ENCODE measurements around the gene CES3.
A peak's percentile ranks its signal among the peaks of the same experiment; 100 is the strongest.

CES3 gene

DNA sequence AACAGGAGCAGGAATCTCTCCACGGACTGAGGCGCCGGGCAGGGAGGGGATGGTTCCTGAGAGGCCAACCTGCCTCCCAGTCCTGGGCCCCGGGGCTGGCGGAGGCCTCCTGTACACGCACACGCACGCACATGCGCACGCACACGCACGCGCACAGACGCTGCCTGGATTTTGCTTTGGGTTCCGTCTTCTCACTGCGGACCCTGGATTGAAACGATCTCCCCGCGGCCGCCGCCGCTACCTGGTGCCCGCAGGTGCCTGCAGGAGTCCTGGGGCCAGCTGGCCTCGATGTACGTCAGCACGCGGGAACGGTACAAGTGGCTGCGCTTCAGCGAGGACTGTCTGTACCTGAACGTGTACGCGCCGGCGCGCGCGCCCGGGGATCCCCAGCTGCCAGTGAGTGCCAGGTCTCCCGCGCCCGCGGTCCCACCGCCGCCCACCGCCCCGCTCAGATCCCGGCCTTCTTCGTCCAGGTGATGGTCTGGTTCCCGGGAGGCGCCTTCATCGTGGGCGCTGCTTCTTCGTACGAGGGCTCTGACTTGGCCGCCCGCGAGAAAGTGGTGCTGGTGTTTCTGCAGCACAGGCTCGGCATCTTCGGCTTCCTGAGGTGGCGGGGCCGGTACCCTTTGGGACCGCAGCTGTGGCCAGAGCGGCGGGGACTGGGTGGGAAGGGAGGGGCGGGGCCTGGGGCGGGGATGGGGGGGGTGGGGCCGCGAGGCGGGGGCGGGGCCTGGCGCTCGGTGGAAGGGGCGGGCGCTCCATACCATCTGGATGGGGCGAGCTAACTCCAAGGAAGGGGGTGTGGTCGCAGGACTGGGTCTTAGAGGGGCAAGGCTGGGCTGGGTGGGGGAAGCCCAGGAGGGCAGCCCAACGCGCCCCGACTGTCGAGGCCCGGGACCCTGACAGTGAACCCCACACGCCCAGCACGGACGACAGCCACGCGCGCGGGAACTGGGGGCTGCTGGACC, 39.6 kb downstream of the CES3 start:
- no peak for DNase-seq (ENCODE audit: low read depth in 2 of 3, low spot score in 2 of 3)

DNA sequence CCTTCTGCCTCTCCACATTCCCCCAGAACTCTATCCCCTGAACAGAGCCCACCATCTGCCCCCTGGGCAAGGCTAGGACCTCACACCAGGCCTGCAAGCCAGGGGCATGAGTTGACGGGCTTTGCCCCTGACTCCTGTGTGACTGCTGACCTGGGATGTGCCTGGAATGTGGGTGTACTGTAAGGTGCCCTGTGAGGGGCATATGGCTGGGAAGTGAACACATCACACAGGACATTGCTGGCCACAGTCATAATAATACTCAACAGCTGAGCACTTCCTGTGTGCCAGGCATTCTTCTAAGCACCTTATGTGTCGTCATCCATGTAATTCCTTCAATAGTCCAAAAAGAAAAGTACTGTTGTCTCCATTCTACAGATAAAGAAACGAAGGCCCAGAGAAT, 40.7 kb downstream of the CES3 start:
- DNase-seq (ENCODE audit: low read depth in 2 of 3, low spot score in 2 of 3): no peak

DNA sequence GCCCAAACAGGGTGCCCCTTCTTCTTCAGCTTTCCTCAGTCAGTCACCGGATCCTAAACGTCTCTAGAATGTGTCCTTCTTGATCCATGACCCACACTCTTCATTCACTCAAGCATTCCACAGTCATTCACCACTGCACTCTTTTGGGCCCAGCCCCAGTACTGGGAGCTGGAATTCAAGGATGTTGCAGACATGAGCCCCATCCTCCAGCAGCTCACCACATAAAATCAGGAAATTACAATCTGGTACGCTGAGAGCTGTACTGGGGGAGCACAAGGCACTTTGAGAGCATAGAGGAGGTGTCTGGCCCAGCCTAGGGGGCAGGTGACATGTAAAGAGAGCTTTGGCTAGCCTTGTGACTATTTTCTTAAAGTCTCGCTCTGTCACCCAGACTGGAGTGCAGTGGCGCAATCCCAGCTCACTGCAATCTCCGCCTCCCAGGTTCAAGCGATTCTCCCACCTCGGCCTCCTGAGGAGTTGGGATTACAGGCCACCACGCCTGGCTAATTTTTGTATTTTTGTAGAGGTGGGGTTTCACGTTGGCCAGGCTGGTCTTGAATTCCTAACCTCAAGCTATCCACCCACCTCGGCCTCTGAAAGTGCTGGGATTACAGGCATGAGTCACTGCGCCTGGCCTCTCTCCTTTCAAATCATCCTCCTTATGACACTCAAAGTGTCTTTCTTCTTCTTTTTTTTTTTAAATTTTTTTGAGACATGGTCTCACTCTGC, 46.0 kb downstream of the CES3 start:
- DNase-seq (ENCODE audit: low read depth in 2 of 3, low spot score in 2 of 3): no peak

DNA sequence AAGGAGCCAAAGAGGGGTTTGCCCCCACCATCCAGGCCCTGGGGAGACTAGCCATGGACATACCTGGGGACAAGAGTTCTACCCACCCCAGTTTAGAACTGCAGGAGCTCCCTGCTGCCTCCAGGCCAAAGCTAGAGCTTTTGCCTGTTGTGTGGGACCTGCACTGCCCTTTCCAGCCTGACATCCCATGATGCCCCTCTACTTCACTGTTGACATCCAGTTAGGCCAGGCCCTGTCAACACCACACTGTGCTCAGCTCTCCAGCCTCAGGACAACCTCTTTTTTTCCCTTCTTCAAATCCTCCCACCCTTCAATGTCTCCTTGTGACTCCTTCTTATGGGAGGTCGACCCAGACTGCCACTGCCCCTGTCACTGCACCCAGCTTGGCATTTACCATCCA, 48.1 kb downstream of the CES3 start:
- no peak for DNase-seq (ENCODE audit: low read depth in 2 of 3, low spot score in 2 of 3)

DNA sequence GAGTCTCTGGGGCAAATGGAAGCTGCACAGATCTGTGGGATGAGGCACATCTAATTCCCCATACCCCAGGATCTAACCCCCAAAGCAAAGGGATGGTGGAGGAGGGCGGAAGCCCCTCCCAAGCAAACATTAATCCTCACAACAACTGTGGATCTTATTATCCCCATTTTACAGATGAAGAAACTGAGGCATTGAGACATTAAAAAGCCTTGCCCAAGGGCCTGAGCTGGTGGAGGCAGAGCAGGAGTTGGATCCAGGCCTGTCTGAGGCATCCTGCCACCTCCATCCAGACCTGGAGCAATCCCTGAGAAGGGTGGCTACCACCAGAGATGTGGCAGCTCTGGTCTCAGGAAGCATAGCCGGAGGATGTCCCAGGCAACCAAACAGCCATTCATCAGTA, 50.2 kb downstream of the CES3 start:
- no peak for DNase-seq (ENCODE audit: low read depth in 2 of 3, low spot score in 2 of 3)

DNA sequence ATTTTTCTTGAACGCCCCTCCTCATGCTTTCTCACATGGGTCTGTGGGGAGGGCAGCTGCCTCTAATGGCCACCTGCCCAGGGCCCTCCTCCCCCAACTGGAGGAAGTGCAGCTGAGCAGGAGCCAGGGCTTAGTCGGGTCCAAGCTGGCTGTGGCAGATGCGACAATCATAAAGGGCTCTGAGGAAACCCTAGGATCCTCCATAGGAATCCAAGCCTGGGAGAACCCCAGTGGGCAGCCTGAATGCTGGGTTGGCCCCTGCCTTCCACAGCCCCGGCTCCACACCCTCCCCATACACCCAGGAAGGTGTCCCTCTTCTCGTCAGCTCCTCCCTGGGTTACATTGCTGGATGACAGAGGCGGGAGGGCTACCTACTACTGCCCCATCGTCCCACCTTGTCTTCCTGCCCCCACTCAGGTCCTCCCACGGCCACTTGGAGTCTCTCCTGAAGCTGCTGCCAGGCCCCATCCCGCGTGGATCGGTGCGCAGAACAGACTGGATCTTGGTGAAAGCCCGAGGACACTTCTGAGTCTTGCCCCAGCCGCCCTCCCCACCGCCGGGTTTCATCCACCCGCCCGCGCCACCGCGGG, 52.3 kb downstream of the CES3 start:
- DNase-seq (ENCODE audit: low read depth in 2 of 3, low spot score in 2 of 3): no peak

DNA sequence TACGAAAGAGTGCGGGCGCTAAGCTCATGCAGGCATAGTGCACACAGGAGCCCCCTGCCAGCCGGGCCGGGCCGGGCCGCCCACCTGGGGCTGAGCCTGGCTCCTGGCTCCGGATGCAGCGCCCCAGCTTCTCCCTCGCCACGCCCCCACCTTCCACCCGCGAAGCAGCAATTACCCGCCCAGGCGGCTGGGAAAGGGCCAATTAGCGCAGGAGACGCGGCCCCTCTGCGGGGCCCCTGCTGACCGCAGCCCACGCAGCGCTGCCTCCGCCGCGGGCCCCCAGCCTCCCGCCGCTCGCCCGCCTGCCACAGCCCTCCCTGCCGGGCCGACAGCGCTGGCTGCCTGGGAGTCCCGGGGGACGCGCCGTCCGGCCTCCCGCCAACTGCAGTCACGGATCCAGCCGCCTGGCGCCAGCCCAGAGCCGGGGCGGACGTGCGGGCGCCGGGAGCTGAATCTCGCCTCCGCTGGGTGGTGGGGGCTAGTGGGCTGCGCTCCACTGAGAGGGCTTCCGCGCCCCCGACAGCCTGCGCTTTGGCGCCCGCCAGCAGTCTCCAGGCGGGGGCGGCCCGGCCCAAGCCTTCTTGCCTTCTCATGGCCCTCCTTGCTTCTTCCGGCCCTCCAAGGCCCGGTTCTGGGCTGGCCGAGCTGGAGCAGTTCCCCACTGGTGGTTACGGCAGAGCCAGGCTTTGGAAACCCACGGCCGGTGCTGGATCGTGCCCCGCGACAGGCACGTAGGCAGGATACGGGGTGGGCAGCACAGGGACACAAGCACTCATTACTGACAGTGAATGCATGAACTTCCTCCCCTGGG, 53.0 kb downstream of the CES3 start:
- peak; percentile 67 to 68 (median 68) for DNase-seq (ENCODE audit: low read depth in 2 of 3, low spot score in 2 of 3)

DNA sequence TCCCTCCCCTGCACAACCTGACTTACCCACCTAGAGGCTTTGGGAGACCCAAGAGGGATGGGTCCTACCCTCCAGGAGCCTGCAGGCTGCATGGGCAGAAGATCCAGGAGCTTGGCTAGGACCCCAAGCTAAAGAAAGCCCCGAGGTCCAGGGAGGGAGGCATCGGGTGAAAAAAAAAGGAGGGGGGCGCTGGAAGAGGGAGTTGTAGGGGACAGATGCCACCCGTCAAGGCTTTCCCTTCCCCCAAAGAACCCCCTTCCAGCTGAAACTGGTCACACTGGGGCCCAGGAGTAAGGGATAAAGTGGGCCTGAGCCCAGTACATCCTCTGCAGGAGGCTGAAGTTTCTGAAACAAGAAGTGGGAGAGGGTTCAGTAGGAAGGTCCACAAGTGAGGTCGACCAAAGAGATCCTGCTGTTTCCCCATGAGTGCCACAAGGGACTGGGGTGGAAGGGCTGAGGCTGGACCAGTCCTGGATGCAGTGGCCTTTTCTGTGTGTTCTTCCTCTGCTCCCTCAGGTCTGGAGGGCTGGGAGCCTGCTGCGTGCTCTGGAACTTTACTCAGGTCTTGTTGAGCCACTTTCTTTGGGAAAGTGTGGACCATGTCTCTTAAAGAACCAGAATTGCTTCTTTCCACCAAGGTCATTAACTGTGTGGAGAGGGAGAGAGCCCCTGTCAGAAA, 53.7 kb downstream of the CES3 start:
- no peak for DNase-seq (ENCODE audit: low read depth in 2 of 3, low spot score in 2 of 3)

DNA sequence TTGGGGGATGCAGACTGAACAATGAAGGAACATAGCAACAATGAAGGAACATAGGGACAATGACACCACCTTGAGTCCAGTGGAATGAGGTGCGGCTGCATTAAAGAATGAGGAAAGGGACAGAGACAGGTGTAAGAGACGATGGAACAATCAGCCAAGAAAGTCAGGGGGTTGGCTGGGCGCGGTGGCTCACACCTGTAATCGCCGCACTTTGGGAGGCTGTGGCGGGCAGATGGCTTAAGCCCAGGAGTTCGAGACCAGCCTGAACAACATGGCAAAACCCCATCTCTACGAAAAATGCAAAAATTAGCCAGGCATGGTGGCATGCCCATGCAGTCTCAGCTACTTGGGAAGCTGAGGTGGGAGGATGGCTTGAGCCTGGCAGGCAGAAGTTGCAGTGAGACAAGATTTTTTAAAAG, 54.3 kb downstream of the CES3 start:
- DNase-seq (ENCODE audit: low read depth in 2 of 3, low spot score in 2 of 3): no peak

DNA sequence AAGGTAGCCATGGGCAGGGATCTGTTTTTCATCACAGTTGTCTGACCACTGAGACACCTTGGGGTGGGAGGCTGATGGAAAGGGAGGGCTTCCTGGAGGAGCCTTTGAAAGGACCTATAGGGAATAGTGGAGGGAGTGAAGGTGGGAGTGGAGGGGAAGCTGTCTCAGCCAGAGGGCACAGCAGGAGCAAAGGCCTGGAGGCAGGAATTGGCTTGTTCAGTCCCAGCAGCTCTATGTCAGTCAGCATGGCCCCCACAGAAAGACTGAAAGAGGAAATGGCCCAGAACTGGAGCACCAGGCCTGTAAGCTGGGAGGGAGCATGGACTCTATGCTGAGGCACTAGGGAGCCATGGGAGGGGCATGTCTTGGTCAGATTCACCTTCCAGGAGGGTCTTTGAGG, 55.1 kb downstream of the CES3 start:
- DNase-seq (ENCODE audit: low read depth in 2 of 3, low spot score in 2 of 3): no peak

DNA sequence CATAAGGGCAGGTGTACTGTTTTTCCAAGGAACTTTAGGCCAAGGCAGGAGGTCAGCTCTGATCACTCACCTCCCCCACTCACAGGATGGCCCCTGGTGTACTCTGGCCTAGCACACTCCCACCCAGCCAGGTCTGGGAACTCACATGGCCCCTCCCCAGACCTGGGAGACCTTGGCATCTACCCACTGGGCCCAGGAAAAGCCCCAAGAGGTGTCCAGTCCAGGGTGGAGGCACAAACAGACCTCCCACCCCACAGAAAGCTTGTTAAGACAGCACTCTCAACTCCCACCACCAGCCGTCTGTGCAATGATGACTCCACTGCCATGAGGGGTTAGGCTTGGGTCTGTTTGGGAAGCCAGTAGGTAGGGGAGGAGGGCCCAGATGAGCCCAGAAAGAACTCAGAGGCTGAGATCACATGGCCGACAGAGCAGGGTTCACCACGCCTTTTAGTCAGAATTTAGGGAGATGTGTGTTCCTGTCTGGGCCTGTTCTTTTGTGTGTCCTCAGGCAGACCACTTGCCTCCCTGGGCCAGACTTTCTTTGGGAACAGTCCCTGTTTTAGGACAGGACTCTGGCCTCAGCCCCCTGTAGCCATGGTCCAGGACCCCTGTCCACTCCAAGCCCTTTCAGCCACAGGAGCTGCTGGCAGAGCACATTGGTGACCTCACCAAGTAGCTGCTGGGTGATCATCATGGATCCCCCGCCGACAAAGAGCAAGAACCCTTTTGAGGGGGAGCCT, 55.8 kb downstream of the CES3 start:
- DNase-seq (ENCODE audit: low read depth in 2 of 3, low spot score in 2 of 3): no peak

DNA sequence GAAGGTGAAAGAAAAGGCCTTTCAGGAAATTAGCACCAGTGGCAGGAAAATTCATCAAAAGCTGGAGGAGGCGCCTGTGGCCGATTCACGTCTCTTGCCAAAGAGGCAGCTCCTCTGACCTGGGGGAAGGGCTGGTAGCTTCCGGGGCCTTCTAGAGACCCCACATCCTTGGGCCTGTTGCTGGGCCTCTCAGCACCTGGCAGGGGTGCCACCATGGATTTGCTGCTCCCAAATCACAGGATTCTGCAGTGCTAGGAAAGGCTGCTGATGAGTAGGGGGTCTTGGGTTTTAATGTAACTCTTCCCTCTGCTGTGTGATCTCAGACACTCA, 56.3 kb downstream of the CES3 start:
- DNase-seq (ENCODE audit: low read depth in 2 of 3, low spot score in 2 of 3): no peak

DNA sequence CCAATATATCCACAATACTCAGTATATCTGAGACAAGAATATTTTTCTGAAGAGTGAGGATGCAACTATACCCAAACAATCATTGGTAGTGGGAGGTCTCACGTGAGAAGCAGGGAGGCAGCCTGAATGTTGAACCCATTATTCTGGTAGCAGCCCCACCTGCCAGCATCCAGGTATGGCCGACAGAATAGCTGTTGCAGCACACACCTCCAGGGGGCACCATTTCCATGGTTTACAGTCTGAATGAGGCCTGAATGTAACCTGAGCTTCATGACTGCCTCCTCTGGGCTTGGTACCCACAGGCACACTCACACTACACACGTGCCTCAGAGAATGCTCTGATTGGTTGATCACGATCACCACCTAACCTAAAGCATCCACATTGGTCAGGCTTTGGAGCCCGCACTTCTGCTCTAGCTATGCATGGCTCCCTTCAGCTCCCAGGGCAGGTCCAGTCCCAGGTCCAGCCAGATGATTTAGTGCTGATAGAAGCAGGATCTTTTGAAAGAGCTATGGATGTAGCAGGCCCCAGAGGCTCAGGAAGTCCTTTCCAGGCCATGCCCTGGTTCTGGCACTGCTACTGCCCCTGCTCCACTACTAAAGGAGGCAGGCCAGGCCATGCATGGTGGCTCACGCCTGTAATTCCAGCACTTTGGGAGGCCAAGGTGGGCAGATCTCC, 56.9 kb downstream of the CES3 start:
- DNase-seq (ENCODE audit: low read depth in 2 of 3, low spot score in 2 of 3): peak; percentile 65 to 84 (median 73)

DNA sequence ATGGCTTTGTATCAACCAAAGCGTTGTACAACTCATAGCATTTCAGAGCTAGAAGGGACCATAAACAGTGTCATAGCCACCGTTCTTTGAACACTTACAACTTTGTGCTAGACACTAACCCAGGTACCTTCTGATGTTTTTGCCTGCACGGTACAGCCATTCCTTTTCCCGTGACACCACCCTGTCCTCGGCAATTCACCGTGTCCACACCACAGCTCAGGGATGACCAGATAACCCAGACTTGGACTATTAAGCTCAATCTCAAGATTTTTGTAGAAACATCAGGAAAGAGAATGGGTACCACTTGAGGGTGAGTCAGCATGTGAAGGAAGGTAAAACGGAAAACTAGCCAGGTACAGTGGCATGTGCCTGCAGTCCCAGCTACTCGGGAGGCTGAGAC, 58.1 kb downstream of the CES3 start:
- DNase-seq (ENCODE audit: low read depth in 2 of 3, low spot score in 2 of 3): no peak

DNA sequence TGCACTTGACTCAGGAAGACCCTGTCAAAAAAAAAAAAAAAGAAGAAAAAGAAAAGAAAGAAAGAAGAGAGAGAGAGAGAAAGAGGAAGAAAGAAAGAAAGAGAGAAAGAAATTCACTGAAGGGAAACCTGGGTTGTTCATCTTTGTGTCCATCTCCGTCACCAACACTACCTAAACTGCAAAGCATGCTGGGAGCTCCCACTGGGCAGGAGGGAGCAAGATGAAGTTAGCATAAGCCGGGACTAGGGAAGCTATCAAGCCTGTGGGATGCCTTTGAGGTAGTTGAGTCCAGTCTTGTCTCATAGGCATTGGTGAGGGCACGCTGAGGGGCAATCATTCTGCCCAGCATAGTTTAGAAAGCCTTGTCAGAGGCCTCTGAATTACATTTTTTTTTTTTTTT, 60.3 kb downstream of the CES3 start:
- DNase-seq (ENCODE audit: low read depth in 2 of 3, low spot score in 2 of 3): no peak

DNA sequence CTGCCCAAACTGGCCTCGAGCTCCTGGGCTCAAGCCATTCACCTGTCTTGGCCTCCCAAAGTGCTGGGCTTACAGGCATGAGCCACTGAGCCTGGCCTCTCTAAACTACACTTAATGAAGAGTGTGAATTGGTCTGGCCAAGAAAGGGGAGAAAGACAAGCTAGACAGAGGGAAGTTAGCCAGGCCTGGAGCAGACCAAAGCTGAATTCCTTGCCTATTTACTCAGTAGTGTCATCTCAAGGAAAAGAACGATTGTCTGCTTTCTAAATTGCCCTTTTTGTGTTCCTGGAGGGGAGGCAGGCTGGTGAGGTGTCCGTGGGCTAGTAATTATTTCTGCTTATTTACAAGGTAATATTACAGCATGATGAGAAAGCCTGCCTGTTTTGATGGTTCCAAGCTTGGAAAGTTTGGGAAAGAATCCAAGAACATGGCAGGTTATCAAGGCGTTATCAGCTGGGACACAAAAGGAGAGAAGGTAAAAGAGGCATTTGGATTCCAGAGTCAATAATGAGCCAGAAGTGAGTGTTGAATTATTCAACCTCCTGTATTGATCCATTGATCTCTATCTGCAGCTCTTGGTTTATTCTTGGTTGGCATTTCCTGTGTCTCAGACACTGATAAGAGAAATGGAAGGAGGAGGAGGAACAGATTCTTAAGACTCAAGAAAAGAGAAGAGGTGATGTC, 61.6 kb downstream of the CES3 start:
- no peak for DNase-seq (ENCODE audit: low read depth in 2 of 3, low spot score in 2 of 3)

DNA sequence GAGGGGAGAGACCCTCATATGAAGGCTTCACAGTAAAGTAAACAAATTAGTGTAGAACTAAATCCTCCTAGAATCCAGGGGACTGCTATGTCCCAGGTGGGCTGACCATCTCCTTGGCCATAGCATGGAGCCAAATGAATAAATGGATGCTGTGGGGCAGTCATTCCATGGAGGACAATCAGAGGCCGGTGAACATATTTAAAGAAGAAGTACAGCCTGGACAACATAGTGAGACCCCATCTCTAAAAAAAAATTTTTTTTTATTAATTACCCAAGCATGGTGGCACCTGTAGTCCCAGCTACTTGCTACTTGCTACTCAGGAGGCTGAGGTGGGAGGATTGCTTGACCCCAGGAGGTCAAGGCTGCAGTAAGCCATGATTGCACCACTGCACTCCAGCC, 62.6 kb downstream of the CES3 start:
- DNase-seq (ENCODE audit: low read depth in 2 of 3, low spot score in 2 of 3): no peak

All from activated CD8-positive, alpha-beta memory T cell treated with anti-CD3 and anti-CD28 coated beads for 48 hours (primary cell).